ENCODE data around the gene CXCL17. TPM values are rescaled to one million over a fixed set of nuclear protein-coding genes. Genes with fewer than 3 reads are reported as not detected.
"Not testable (repeated sequence)": the region's sequence is repeated elsewhere in the genome, so short reads cannot be mapped to it uniquely, and the experiment has no call there.

The CXCL17 gene
- total RNA-seq, result not detected
- long read RNA-seq, result 0 reads

- DNase-seq (no peak), ATAC-seq (no peak)
- intact Hi-C loops (cut with micrococcal nuclease), result no loop called here
Observed at GRCh38 chr19:42442833-42443232, at the start of gene CXCL17. Gene CXCL17 (minus strand): TSS chr19:42442946. CDS start chr19:42442832, 114 bp downstream.

- ATAC-seq (no peak), DNase-seq (no peak)
- intact Hi-C loops (cut with micrococcal nuclease), result no loop called here
Observed at GRCh38 chr19:42488783-42489521, 46.2 kb upstream of the CXCL17 start.

GRCh38 chr19:42487798-42488178, 45.0 kb upstream of the CXCL17 start:
- intact Hi-C loops (cut with micrococcal nuclease), result no loop called here
- DNase-seq (no peak), ATAC-seq (no peak)

- intact Hi-C loops (cut with micrococcal nuclease), result no loop called here
- DNase-seq, result no peak
- no peak for ATAC-seq
Observed at GRCh38 chr19:42487032-42487797, 44.5 kb upstream of the CXCL17 start.

- ATAC-seq; DNase-seq; intact Hi-C loops (cut with micrococcal nuclease): not testable (repeated sequence)
Observed at GRCh38 chr19:42485036-42485435, 42.3 kb upstream of the CXCL17 start.

GRCh38 chr19:42480335-42481095, 37.8 kb upstream of the CXCL17 start:
- ATAC-seq (no peak), DNase-seq (no peak)

GRCh38 chr19:42479736-42480135, 37.0 kb upstream of the CXCL17 start:
- ATAC-seq, result no peak
- DNase-seq, result no peak
- intact Hi-C loops (cut with micrococcal nuclease), result no loop called here

More at GRCh38 chr19:42480335-42481095, 37.8 kb upstream of the CXCL17 start:
- intact Hi-C loops (cut with micrococcal nuclease), result no loop called here

- ATAC-seq, result no peak
- no peak for DNase-seq
- intact Hi-C loops (cut with micrococcal nuclease), result no loop called here
Observed at GRCh38 chr19:42478765-42479311, 36.1 kb upstream of the CXCL17 start.

GRCh38 chr19:42477933-42478332, 35.2 kb upstream of the CXCL17 start:
- intact Hi-C loops (cut with micrococcal nuclease), result no loop called here
- DNase-seq (no peak), ATAC-seq (no peak)

GRCh38 chr19:42477117-42477516, 34.4 kb upstream of the CXCL17 start:
- intact Hi-C loops (cut with micrococcal nuclease), result no loop called here
- ATAC-seq, result no peak
- no peak for DNase-seq

- intact Hi-C loops (cut with micrococcal nuclease), result no loop called here
- ATAC-seq, result no peak
- no peak for DNase-seq
Observed at GRCh38 chr19:42475366-42475765, 32.6 kb upstream of the CXCL17 start.

- ATAC-seq, result no peak
- intact Hi-C loops (cut with micrococcal nuclease), result no loop called here
- no peak for DNase-seq
Observed at GRCh38 chr19:42474743-42475142, 32.0 kb upstream of the CXCL17 start.

GRCh38 chr19:42473686-42474085, 30.9 kb upstream of the CXCL17 start:
- DNase-seq (no peak), ATAC-seq (no peak)
- intact Hi-C loops (cut with micrococcal nuclease), result no loop called here

GRCh38 chr19:42472402-42473147, 29.8 kb upstream of the CXCL17 start:
- ATAC-seq (no peak), DNase-seq (no peak)
- intact Hi-C loops (cut with micrococcal nuclease), result no loop called here

GRCh38 chr19:42471554-42472249, 29.0 kb upstream of the CXCL17 start:
- intact Hi-C loops (cut with micrococcal nuclease), result no loop called here
- ATAC-seq (no peak), DNase-seq (no peak)

- DNase-seq, result no peak
- intact Hi-C loops (cut with micrococcal nuclease), result no loop called here
- ATAC-seq, result no peak
Observed at GRCh38 chr19:42469311-42470235, 26.8 kb upstream of the CXCL17 start.

- DNase-seq (no peak), ATAC-seq (no peak)
- intact Hi-C loops (cut with micrococcal nuclease), result no loop called here
Observed at GRCh38 chr19:42468273-42468796, 25.6 kb upstream of the CXCL17 start.
